ENCODE results near the gene DOK7.

DOK7 gene

DNA sequence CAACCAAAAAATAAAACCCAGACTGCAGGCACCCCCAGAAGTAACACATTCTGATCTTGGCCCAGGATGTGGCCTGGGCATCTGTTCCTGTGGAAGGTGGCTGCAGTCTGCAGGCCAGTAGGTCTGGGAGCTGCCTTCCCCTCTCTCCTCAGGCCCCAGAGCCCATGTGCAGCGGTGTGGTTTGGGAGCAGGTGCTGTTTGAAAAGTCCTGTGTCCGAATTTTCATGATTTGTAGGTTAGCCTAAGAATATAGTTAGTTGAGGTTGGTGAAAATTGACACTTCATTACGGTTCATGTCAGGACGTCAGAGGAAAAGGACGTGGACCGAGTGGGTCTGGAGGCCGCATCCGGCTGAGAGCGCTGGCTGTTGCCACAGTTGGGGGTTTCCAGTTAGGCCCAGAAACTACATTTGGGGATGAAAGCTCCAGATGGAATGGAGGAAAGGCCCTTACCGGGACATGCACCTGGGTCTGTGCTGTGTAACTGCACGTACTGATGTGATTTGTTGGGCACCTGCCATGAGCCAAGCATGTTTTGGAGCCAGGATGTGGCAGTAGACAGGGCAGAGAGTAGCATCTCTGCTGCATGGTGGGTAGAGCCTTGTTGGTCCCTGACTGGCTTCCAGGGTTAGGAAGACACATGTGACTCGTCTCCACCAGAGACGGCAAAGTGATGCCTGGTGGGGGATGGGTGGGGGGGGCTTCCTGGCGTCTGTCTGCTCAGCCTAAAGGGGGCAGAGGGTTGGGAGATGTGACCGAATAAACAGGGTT is 43.1 kb upstream of the DOK7 start:
- H3K9me3 ChIP-seq (ENCODE audit: control insufficient read depth, low read length) = no peaks in the 10 kb centered on the region
- 89 to 92% methylated on average over 15 of the region's 15 CpGs for WGBS, 2 experiments

DNA sequence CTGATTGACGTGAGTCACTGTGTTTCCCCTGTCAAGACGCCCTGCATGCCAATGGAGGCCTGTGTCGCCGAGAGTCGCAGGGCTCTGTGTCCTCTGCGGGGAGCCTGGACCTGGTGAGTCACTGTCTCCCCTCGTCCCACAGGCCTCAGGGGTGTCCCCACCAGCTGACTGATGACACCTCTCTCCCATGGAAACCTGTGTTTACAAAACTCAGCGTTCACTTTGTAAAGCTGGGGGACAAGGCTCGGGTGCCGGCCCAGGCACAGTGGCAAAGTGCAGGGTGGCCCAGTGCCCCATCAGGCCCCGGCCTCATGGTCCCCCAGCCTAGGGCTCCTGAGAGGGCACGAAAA is 42.5 kb upstream of the DOK7 start:
- 88 to 92% methylated on average over 12 of the region's 12 CpGs for WGBS, 2 experiments
- Histone ChIP-seq H3K4me1 (ENCODE audit: control insufficient read depth, insufficient read depth, low read length) (no peaks in the 10 kb centered on the region), H3K36me3 (ENCODE audit: control insufficient read depth, insufficient read depth, low read length) (peaks cover 7% of the 10 kb centered on the region), H3K4me3 (ENCODE audit: insufficient read depth, low read depth, low read length) (no peak overlapping the region), H3K27me3 (ENCODE audit: control insufficient read depth, insufficient read depth, low read length, poor library complexity, severe bottlenecking) (no peaks in the 10 kb centered on the region), H3K27ac (ENCODE audit: insufficient read depth, low read depth, low read length, poor library complexity, severe bottlenecking) (no peak overlapping the region), H3K9me3 (ENCODE audit: control insufficient read depth, low read length) (no peaks in the 10 kb centered on the region)

More for the DNA sequence above, 43.1 kb upstream of the DOK7 start:
- Histone ChIP-seq H3K27ac (ENCODE audit: insufficient read depth, low read depth, low read length, poor library complexity, severe bottlenecking) (no peak overlapping the region), H3K4me1 (ENCODE audit: control insufficient read depth, insufficient read depth, low read length) (no peaks in the 10 kb centered on the region), H3K27me3 (ENCODE audit: control insufficient read depth, insufficient read depth, low read length, poor library complexity, severe bottlenecking) (no peaks in the 10 kb centered on the region), H3K4me3 (ENCODE audit: insufficient read depth, low read depth, low read length) (no peak overlapping the region), H3K36me3 (ENCODE audit: control insufficient read depth, insufficient read depth, low read length) (peaks cover 7% of the 10 kb centered on the region)

DNA sequence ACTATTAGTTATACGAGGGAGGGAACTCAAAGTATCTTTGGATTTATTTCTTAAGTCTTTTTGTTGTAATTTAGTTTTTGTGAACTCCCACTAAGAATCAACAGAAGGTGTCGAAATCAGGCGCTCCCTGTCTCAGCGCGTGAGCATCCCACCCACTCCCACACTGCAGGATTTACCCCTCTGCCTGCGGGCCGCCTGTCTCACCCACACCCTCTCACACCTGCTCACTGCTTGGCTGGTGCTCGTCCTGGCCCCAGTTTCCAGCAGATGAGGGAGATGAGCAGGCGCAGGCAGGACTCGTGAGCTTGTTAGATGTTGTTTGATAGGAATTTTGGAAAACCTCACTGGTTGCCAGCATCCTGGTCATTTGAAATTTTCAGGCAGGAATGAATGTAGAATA is 42.1 kb upstream of the DOK7 start:
- 95 to 97% methylated on average over 10 of the region's 10 CpGs for WGBS, 2 experiments
- Histone ChIP-seq H3K36me3 (ENCODE audit: control insufficient read depth, insufficient read depth, low read length) (peaks cover 7% of the 10 kb centered on the region), H3K9me3 (ENCODE audit: control insufficient read depth, low read length) (no peaks in the 10 kb centered on the region), H3K27me3 (ENCODE audit: control insufficient read depth, insufficient read depth, low read length, poor library complexity, severe bottlenecking) (no peaks in the 10 kb centered on the region), H3K27ac (ENCODE audit: insufficient read depth, low read depth, low read length, poor library complexity, severe bottlenecking) (no peak overlapping the region), H3K4me3 (ENCODE audit: insufficient read depth, low read depth, low read length) (no peak overlapping the region), H3K4me1 (ENCODE audit: control insufficient read depth, insufficient read depth, low read length) (no peaks in the 10 kb centered on the region)

DNA sequence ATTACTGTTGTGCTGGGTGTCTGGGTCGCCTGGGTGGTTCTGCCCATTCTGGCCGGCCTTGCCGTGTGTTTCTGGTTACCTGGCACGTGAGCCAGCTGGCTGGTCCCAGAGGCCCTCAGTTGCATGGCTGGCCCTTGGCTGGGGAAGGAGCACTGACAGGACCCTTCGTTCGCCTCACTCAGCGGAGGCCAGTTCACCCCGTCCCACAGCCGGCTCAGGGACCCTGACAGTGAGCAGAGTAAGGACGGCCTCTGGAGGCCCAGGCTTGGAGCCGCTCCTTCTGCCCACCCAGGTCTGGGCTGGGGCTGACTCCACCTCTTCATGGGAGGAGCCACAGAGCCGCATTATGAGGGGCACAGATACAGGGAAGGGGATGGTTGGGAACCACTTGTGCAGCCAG is 41.6 kb upstream of the DOK7 start:
- H3K27ac ChIP-seq (ENCODE audit: insufficient read depth, low read depth, low read length, poor library complexity, severe bottlenecking) = no peak overlapping the region

DNA sequence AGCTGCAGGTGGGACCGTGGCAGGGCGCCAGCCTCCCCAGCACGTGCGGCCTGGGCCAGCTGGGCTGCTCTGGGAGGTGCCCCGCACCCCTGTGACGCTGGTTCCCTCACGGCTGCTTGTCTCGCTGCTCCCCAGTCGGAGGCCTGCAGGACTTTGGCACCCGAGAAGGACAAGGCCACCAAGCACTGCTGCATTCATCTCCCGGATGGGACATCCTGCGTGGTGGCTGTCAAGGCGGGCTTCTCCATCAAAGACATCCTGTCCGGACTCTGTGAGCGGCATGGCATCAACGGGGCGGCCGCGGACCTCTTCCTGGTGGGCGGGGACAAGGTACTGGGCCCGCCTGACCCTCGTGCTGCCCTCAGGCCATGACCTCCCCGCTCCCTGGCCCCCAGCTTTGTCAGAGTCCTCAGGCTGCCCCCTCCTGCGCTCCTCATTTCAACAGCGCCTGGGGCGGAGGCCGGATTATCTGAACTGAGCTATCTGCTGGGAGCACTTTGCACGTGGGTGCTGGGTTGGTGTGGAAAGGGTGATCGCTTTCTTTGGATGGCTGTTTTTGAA is 40.8 kb upstream of the DOK7 start:
- H3K27ac ChIP-seq (ENCODE audit: insufficient read depth, low read depth, low read length, poor library complexity, severe bottlenecking) = no peak overlapping the region
- no peaks in the 10 kb centered on the region for H3K9me3 ChIP-seq (ENCODE audit: control insufficient read depth, low read length)
- no peaks in the 10 kb centered on the region for H3K27me3 ChIP-seq (ENCODE audit: control insufficient read depth, insufficient read depth, low read length, poor library complexity, severe bottlenecking)
- no peak overlapping the region for H3K4me3 ChIP-seq (ENCODE audit: insufficient read depth, low read depth, low read length)
- H3K4me1 ChIP-seq (ENCODE audit: control insufficient read depth, insufficient read depth, low read length) = no peaks in the 10 kb centered on the region
- 95% methylated on average over 29 of the region's 29 CpGs for WGBS, 2 experiments
- peaks cover 7% of the 10 kb centered on the region for H3K36me3 ChIP-seq (ENCODE audit: control insufficient read depth, insufficient read depth, low read length)

More for the DNA sequence above, 41.6 kb upstream of the DOK7 start:
- 76 to 78% methylated on average over 12 of the region's 12 CpGs for WGBS, 2 experiments
- H3K9me3 ChIP-seq (ENCODE audit: control insufficient read depth, low read length) = no peaks in the 10 kb centered on the region
- H3K27me3 ChIP-seq (ENCODE audit: control insufficient read depth, insufficient read depth, low read length, poor library complexity, severe bottlenecking) = no peaks in the 10 kb centered on the region
- H3K4me1 ChIP-seq (ENCODE audit: control insufficient read depth, insufficient read depth, low read length) = no peaks in the 10 kb centered on the region
- peaks cover 7% of the 10 kb centered on the region for H3K36me3 ChIP-seq (ENCODE audit: control insufficient read depth, insufficient read depth, low read length)
- H3K4me3 ChIP-seq (ENCODE audit: insufficient read depth, low read depth, low read length) = no peak overlapping the region

DNA sequence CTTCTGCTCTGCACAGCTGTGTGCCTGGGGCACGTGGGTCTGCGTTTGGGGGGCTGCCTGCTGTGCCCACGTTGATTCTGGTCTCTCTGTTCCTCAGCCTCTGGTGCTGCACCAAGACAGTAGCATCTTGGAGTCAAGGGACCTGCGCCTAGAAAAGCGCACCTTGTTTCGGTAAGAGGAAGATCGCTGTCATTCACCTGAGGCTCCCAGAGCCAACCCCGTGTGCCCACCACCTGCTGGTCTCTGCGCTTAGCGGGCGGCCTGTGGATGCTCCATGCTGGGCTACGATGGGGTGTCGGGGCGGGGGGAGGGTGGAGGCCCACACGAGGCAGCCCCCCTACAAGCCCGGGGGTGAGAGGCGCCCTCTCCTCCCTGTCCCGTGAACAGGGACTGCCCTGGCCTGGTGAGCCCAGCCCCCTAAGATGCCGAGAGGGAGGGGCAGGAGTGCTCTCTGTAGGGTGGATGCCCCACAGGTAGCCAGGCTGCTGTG is 40.3 kb upstream of the DOK7 start:
- Histone ChIP-seq H3K9me3 (ENCODE audit: control insufficient read depth, low read length) (no peaks in the 10 kb centered on the region), H3K27ac (ENCODE audit: insufficient read depth, low read depth, low read length, poor library complexity, severe bottlenecking) (no peak overlapping the region), H3K27me3 (ENCODE audit: control insufficient read depth, insufficient read depth, low read length, poor library complexity, severe bottlenecking) (no peaks in the 10 kb centered on the region), H3K36me3 (ENCODE audit: control insufficient read depth, insufficient read depth, low read length) (peaks cover 3% of the 10 kb centered on the region), H3K4me1 (ENCODE audit: control insufficient read depth, insufficient read depth, low read length) (no peaks in the 10 kb centered on the region), H3K4me3 (ENCODE audit: insufficient read depth, low read depth, low read length) (no peak overlapping the region)
- 89 to 91% methylated on average over 19 of the region's 19 CpGs for WGBS, 2 experiments

DNA sequence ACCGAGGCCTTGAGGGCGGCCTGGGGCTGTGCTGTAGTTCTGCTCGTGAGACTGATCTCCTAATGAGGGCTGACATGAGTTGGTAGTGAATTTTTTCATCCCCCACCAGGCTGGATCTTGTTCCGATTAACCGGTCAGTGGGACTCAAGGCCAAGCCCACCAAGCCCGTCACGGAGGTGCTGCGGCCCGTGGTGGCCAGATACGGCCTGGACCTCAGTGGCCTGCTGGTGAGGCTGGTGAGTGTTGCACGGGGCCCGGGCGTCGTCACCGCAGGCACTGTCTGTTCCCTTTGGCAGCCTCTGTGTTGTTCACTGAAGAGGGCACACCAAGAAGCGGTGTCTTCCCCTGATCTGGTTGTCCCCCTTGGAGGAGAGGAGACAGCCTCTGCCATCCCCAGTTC is 39.7 kb upstream of the DOK7 start:
- Histone ChIP-seq H3K36me3 (ENCODE audit: control insufficient read depth, insufficient read depth, low read length) (no peaks in the 10 kb centered on the region), H3K4me1 (ENCODE audit: control insufficient read depth, insufficient read depth, low read length) (no peaks in the 10 kb centered on the region), H3K27ac (ENCODE audit: insufficient read depth, low read depth, low read length, poor library complexity, severe bottlenecking) (no peak overlapping the region), H3K4me3 (ENCODE audit: insufficient read depth, low read depth, low read length) (no peak overlapping the region), H3K27me3 (ENCODE audit: control insufficient read depth, insufficient read depth, low read length, poor library complexity, severe bottlenecking) (no peaks in the 10 kb centered on the region), H3K9me3 (ENCODE audit: control insufficient read depth, low read length) (no peaks in the 10 kb centered on the region)
- WGBS, 2 experiments = 95 to 98% methylated on average over 16 of the region's 16 CpGs

DNA sequence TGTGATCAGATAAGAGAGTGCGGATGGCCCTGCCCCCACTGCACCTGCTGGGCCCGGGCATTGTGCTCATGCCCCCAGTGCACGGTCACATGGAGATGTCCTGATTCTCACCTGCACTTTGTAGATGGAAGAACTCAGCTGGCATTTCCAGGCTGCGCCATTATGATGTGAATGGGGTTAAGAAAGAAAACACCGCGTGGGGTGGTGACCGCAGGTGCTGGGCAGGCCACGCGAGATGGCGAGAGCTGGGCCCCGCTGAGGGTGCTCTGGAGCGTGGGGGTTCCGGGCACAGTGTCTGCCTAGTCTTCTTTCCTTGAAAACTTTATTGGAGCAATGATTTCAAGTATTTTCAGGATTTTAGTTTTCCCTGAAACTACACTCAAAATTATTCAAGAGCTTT is 39.2 kb upstream of the DOK7 start:
- 94 to 95% methylated on average over 13 of the region's 13 CpGs for WGBS, 2 experiments
- H3K9me3 ChIP-seq (ENCODE audit: control insufficient read depth, low read length) = no peaks in the 10 kb centered on the region
- no peaks in the 10 kb centered on the region for H3K36me3 ChIP-seq (ENCODE audit: control insufficient read depth, insufficient read depth, low read length)
- H3K4me1 ChIP-seq (ENCODE audit: control insufficient read depth, insufficient read depth, low read length) = no peaks in the 10 kb centered on the region
- no peaks in the 10 kb centered on the region for H3K27me3 ChIP-seq (ENCODE audit: control insufficient read depth, insufficient read depth, low read length, poor library complexity, severe bottlenecking)
- H3K4me3 ChIP-seq (ENCODE audit: insufficient read depth, low read depth, low read length) = no peak overlapping the region
- H3K27ac ChIP-seq (ENCODE audit: insufficient read depth, low read depth, low read length, poor library complexity, severe bottlenecking) = no peak overlapping the region

DNA sequence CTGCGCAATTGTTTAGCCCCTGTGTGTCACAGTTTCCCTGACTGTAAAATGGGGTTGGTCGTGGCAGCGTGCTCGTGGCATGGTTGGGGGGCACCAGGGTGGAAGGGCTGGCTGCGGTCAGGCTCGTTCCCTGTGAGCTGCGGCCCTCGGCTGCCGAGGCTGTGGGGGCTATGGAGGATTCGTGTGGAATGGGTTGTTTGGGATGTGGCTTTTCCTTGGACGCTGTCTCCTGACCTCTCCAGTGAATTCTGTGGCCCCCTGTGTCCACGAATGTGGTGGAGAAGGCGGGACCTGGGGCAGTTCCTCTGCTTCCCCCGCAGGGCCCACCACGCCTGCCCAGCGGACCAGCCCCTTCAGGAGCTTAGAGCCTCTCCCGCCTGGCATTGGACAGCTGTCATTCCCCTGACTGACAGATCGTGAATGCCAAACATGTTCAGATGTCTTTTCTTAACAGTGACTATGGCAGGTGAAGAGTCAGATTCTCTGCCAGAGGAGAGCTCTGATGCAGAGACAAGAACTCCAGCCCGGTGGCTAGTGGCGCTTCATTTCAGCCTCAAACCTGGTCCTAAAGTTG is 38.5 kb upstream of the DOK7 start:
- WGBS, 2 experiments = 95 to 96% methylated on average over 20 of the region's 20 CpGs
- Histone ChIP-seq H3K4me1 (ENCODE audit: control insufficient read depth, insufficient read depth, low read length) (no peaks in the 10 kb centered on the region), H3K4me3 (ENCODE audit: insufficient read depth, low read depth, low read length) (no peak overlapping the region), H3K27me3 (ENCODE audit: control insufficient read depth, insufficient read depth, low read length, poor library complexity, severe bottlenecking) (no peaks in the 10 kb centered on the region), H3K9me3 (ENCODE audit: control insufficient read depth, low read length) (no peaks in the 10 kb centered on the region), H3K36me3 (ENCODE audit: control insufficient read depth, insufficient read depth, low read length) (no peaks in the 10 kb centered on the region), H3K27ac (ENCODE audit: insufficient read depth, low read depth, low read length, poor library complexity, severe bottlenecking) (no peak overlapping the region)

DNA sequence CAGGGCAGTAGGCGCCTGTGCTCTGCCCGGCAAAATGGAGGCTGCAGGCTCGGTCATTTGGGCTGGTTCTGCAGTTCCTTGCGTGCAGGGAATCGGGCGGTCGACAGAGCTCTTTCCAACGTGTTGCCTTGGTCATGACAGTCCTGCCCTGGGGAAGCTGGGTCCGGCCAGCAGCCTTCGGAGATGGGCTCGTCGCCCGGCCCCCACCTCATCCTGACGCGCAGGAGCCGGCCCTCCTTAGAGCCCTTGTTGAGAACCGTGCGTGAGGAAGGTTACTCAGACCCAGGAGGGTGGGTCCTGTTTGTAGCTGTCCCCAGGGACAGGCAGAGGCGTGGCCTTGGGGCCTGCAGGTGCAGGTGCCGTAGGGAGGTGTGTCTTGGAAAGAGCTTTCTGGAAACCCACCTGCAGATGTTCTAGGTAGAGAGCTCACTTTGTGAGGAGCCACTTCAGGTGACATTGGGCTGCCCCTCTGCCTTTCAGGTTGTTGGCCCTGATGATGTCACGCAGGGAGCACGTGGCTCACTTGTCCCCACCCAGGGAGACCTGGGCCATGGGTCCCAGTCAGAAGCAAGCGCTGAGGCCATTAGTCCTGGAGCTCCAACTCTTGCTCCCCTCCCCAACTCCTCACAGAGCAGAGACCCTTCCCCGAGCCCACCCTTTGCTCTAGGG is 36.5 kb upstream of the DOK7 start:
- Histone ChIP-seq H3K27ac (ENCODE audit: insufficient read depth, low read depth, low read length, poor library complexity, severe bottlenecking) (no peak overlapping the region), H3K9me3 (ENCODE audit: control insufficient read depth, low read length) (no peaks in the 10 kb centered on the region), H3K4me3 (ENCODE audit: insufficient read depth, low read depth, low read length) (no peak overlapping the region), H3K36me3 (ENCODE audit: control insufficient read depth, insufficient read depth, low read length) (no peaks in the 10 kb centered on the region), H3K4me1 (ENCODE audit: control insufficient read depth, insufficient read depth, low read length) (no peaks in the 10 kb centered on the region), H3K27me3 (ENCODE audit: control insufficient read depth, insufficient read depth, low read length, poor library complexity, severe bottlenecking) (no peaks in the 10 kb centered on the region)
- 91% methylated on average over 24 of the region's 24 CpGs for WGBS, 2 experiments
